WTC11 (cell line): ENCODE measurements around the gene TRIP13. TPM values are rescaled to one million over a fixed set of nuclear protein-coding genes. Genes with fewer than 3 reads are reported as not detected.

Source experiments
- ATAC-seq: fragments of 200-7000 bp; cut with Tn5 transposase; 2 replicates; pipeline ENCODE4 v1.10.0; 2021; ENCODE audit warnings: mild to moderate bottlenecking, moderate library complexity
- CTCF ChIA-PET: fragments of 300-600 bp; sonication (Branson Sonifier 250); formaldehyde crosslinking; loops from one replicate; lab custom pipeline; 2021; ENCODE audit warnings: antibody characterized with exemption; lab: Charles Lee
- POLR2A ChIA-PET: fragments of 350-600 bp; sonication (Branson Sonifier 250); formaldehyde crosslinking; loops from one replicate; lab custom pipeline; 2021; ENCODE audit warnings: antibody characterized with exemption; lab: Charles Lee
- DNase-seq: peaks from one replicate; pipeline ENCODE4 v3.0.0; 2021; ENCODE audit warnings: low spot score
- H3K27ac Mint-ChIP-seq: 2 replicates; pipeline ENCODE4 v1.8.0; 2021; ENCODE audit warnings: mixed read lengths
- H3K27me3 Mint-ChIP-seq: 2 replicates; pipeline ENCODE4 v1.8.0; 2021; ENCODE audit warnings: low read depth, mild to moderate bottlenecking, moderate library complexity, mixed read lengths
- H3K36me3 Mint-ChIP-seq: 2 replicates; pipeline ENCODE4 v1.8.0; 2021; ENCODE audit warnings: mixed read lengths
- H3K4me1 Mint-ChIP-seq: 2 replicates; pipeline ENCODE4 v1.8.0; 2022; ENCODE audit warnings: mixed read lengths
- H3K4me3 Mint-ChIP-seq: 2 replicates; pipeline ENCODE4 v1.8.0; 2021; ENCODE audit warnings: mild to moderate bottlenecking, moderate library complexity, mixed read lengths
- H3K9me3 Mint-ChIP-seq: 2 replicates; pipeline ENCODE4 v1.8.0; 2021; ENCODE audit warnings: mixed read lengths
- CBFB ChIP-seq: sonication (generic); formaldehyde crosslinking; IDR thresholded peaks from 2 replicates; pipeline ENCODE4 v1.8.1; 2022; ENCODE audit warnings: mild to moderate bottlenecking, low read depth, missing genetic modification reagents
- ETV6 ChIP-seq: sonication (generic); formaldehyde crosslinking; IDR thresholded peaks from 2 replicates; pipeline ENCODE4 v1.8.1; 2022; ENCODE audit warnings: mild to moderate bottlenecking, missing genetic modification reagents
- HMGA2 ChIP-seq: fragments of 250-450 bp; sonication (Bioruptor Pico); IDR thresholded peaks from 2 replicates; pipeline ENCODE4 v1.4.0; 2021; ENCODE audit warnings: mild to moderate bottlenecking, moderate library complexity
- JAZF1 ChIP-seq: fragments of 250-450 bp; sonication (Bioruptor Pico); IDR thresholded peaks from 2 replicates; pipeline ENCODE4 v1.9.0; 2021; ENCODE audit warnings: moderate library complexity, mild to moderate bottlenecking, inconsistent platforms
- JUN ChIP-seq: sonication (generic); formaldehyde crosslinking; IDR thresholded peaks from 2 replicates; pipeline ENCODE4 v1.8.0; 2023; ENCODE audit warnings: mild to moderate bottlenecking, missing genetic modification reagents
- KAT7 ChIP-seq: sonication (generic); formaldehyde crosslinking; IDR thresholded peaks from 2 replicates; pipeline ENCODE4 v1.8.1; 2023; ENCODE audit warnings: missing genetic modification reagents, mild to moderate bottlenecking, borderline replicate concordance
- NFATC4 ChIP-seq: fragments of 250-450 bp; sonication (Bioruptor Pico); IDR thresholded peaks from 2 replicates; pipeline ENCODE4 v1.9.0; 2021; ENCODE audit warnings: mild to moderate bottlenecking
- NFE2L1 ChIP-seq: sonication (generic); formaldehyde crosslinking; IDR thresholded peaks from 2 replicates; pipeline ENCODE4 v1.8.1; 2023; ENCODE audit warnings: missing genetic modification reagents
- NR2C2 ChIP-seq: sonication (generic); formaldehyde crosslinking; IDR thresholded peaks from 2 replicates; pipeline ENCODE4 v1.8.0; 2022; ENCODE audit warnings: mild to moderate bottlenecking, missing genetic modification reagents
- NR3C1 ChIP-seq: sonication (generic); formaldehyde crosslinking; conservative IDR thresholded peaks from 2 replicates; pipeline ENCODE4 v1.8.1; 2023; ENCODE audit warnings: low read depth, mild to moderate bottlenecking, missing genetic modification reagents
- SMAD4 ChIP-seq: sonication (generic); formaldehyde crosslinking; IDR thresholded peaks from 2 replicates; pipeline ENCODE4 v1.8.0; 2022; ENCODE audit warnings: mild to moderate bottlenecking, missing genetic modification reagents
- SOX15 ChIP-seq: fragments of 250-450 bp; sonication (Bioruptor Pico); IDR thresholded peaks from 2 replicates; pipeline ENCODE4 v1.9.0; 2021; ENCODE audit warnings: mild to moderate bottlenecking
- SP1 ChIP-seq: sonication (generic); formaldehyde crosslinking; conservative IDR thresholded peaks from 2 replicates; pipeline ENCODE4 v1.8.1; 2022; ENCODE audit warnings: missing genetic modification reagents
- STAT6 ChIP-seq: sonication (generic); formaldehyde crosslinking; conservative IDR thresholded peaks from 2 replicates; pipeline ENCODE4 v1.8.1; 2023; ENCODE audit warnings: mild to moderate bottlenecking, low read depth, missing genetic modification reagents, moderate library complexity
- TCF7 ChIP-seq: sonication (generic); formaldehyde crosslinking; IDR thresholded peaks from 2 replicates; pipeline ENCODE4 v1.8.0; 2022; ENCODE audit warnings: mild to moderate bottlenecking, low read depth, missing genetic modification reagents, moderate library complexity
- ZBTB21 ChIP-seq: sonication (generic); formaldehyde crosslinking; IDR thresholded peaks from 2 replicates; pipeline ENCODE4 v1.8.1; 2023; ENCODE audit warnings: mild to moderate bottlenecking, missing genetic modification reagents, borderline replicate concordance
- ZNF219 ChIP-seq: sonication (generic); formaldehyde crosslinking; IDR thresholded peaks from 2 replicates; pipeline ENCODE4 v1.8.0; 2023; ENCODE audit warnings: missing genetic modification reagents, mild to moderate bottlenecking, borderline replicate concordance
- ZNF232 ChIP-seq: sonication (generic); formaldehyde crosslinking; IDR thresholded peaks from 2 replicates; pipeline ENCODE4 v1.8.0; 2022; ENCODE audit warnings: mild to moderate bottlenecking, missing genetic modification reagents
- ZNF423 ChIP-seq: fragments of 250-450 bp; sonication (Bioruptor Pico); IDR thresholded peaks from 2 replicates; pipeline ENCODE4 v2.1.2; 2022; ENCODE audit warnings: mild to moderate bottlenecking, moderate library complexity
- ZNF671 ChIP-seq: fragments of 250-450 bp; sonication (Bioruptor Pico); IDR thresholded peaks from 2 replicates; pipeline ENCODE4 v1.8.0; 2021; ENCODE audit warnings: mild to moderate bottlenecking
- total RNA-seq: library from RNA; stranded (reverse); gene quantifications from 3 replicates; pipeline ENCODE4 v1.2.3, GENCODE V29; 2021
- TF ChIP-seq, protein P1 (sequence below): fragments of 250-450 bp; sonication (Bioruptor Pico); IDR thresholded peaks from 2 replicates; pipeline ENCODE4 v1.9.0; 2021; ENCODE audit warnings: mild to moderate bottlenecking, borderline replicate concordance
- TF ChIP-seq, protein P2 (sequence below): sonication (generic); formaldehyde crosslinking; IDR thresholded peaks from 2 replicates; pipeline ENCODE4 v1.8.1; 2022; ENCODE audit warnings: low read depth, missing genetic modification reagents, borderline replicate concordance
- TF ChIP-seq, protein P3 (sequence below): sonication (generic); formaldehyde crosslinking; IDR thresholded peaks from 2 replicates; pipeline ENCODE4 v1.8.1; 2023; ENCODE audit warnings: mild to moderate bottlenecking, missing genetic modification reagents, moderate library complexity
- TF ChIP-seq, protein P4 (sequence below): sonication (generic); formaldehyde crosslinking; IDR thresholded peaks from 2 replicates; pipeline ENCODE4 v1.8.0; 2022; ENCODE audit warnings: mild to moderate bottlenecking, missing genetic modification reagents

The TRIP13 gene
- total RNA-seq, 1 experiment from 2014 or later, result 33.7 TPM

DNA sequence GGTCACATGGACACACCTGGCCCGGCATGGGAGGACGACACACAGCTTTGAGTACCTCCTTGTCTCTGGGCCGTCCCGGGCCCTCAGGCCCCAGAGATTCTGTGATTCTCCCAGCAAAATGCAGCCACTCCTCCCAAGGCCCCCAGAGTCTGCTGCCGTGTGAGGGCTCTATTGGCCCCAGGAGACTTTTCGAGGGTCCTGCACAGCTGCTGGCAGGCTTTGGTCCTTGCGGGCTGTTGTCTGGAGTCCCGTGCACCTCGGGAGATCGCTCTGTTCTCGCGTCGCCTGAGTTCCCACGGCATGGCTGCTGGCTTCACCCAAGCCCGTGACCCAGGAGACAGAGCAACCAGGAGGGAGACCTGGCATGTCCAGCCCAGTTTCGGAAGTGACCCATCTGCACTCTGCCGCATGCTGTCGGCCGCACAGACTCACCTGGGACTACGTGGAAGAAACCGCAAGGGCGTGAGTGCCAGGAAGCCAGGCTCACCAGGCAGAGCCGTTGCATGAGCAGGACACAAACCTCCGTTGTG, 69.1 kb downstream of the TRIP13 start:
- no peak for TF ChIP-seq ZNF232 (CRISPR knock-in tag)
- TF ChIP-seq SP1 (CRISPR knock-in tag), result no peak
- TF ChIP-seq STAT6 (CRISPR knock-in tag), result no peak
- no peak for TF ChIP-seq HMGA2 (CRISPR knock-in tag)
- no peak for TF ChIP-seq TCF7 (CRISPR knock-in tag)
- no peak for TF ChIP-seq NR2C2
- TF ChIP-seq CBFB (CRISPR knock-in tag), result no peak
- TF ChIP-seq, protein P1, sequence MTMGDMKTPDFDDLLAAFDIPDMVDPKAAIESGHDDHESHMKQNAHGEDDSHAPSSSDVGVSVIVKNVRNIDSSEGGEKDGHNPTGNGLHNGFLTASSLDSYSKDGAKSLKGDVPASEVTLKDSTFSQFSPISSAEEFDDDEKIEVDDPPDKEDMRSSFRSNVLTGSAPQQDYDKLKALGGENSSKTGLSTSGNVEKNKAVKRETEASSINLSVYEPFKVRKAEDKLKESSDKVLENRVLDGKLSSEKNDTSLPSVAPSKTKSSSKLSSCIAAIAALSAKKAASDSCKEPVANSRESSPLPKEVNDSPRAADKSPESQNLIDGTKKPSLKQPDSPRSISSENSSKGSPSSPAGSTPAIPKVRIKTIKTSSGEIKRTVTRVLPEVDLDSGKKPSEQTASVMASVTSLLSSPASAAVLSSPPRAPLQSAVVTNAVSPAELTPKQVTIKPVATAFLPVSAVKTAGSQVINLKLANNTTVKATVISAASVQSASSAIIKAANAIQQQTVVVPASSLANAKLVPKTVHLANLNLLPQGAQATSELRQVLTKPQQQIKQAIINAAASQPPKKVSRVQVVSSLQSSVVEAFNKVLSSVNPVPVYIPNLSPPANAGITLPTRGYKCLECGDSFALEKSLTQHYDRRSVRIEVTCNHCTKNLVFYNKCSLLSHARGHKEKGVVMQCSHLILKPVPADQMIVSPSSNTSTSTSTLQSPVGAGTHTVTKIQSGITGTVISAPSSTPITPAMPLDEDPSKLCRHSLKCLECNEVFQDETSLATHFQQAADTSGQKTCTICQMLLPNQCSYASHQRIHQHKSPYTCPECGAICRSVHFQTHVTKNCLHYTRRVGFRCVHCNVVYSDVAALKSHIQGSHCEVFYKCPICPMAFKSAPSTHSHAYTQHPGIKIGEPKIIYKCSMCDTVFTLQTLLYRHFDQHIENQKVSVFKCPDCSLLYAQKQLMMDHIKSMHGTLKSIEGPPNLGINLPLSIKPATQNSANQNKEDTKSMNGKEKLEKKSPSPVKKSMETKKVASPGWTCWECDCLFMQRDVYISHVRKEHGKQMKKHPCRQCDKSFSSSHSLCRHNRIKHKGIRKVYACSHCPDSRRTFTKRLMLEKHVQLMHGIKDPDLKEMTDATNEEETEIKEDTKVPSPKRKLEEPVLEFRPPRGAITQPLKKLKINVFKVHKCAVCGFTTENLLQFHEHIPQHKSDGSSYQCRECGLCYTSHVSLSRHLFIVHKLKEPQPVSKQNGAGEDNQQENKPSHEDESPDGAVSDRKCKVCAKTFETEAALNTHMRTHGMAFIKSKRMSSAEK (CRISPR knock-in tag), result no peak
- TF ChIP-seq ZNF671, result no peak
- TF ChIP-seq, protein P2, sequence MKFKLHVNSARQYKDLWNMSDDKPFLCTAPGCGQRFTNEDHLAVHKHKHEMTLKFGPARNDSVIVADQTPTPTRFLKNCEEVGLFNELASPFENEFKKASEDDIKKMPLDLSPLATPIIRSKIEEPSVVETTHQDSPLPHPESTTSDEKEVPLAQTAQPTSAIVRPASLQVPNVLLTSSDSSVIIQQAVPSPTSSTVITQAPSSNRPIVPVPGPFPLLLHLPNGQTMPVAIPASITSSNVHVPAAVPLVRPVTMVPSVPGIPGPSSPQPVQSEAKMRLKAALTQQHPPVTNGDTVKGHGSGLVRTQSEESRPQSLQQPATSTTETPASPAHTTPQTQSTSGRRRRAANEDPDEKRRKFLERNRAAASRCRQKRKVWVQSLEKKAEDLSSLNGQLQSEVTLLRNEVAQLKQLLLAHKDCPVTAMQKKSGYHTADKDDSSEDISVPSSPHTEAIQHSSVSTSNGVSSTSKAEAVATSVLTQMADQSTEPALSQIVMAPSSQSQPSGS (CRISPR knock-in tag), result no peak
- TF ChIP-seq ETV6 (CRISPR knock-in tag), result no peak
- no peak for TF ChIP-seq KAT7 (CRISPR knock-in tag)
- TF ChIP-seq ZBTB21, result no peak
- TF ChIP-seq JUN (CRISPR knock-in tag), result no peak
- no peak for TF ChIP-seq SOX15 (CRISPR knock-in tag)
- TF ChIP-seq, protein P3, sequence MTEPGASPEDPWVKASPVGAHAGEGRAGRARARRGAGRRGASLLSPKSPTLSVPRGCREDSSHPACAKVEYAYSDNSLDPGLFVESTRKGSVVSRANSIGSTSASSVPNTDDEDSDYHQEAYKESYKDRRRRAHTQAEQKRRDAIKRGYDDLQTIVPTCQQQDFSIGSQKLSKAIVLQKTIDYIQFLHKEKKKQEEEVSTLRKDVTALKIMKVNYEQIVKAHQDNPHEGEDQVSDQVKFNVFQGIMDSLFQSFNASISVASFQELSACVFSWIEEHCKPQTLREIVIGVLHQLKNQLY, result no peak
- H3K4me1 Mint-ChIP-seq, result no peaks in the 10 kb centered on the region
- no peaks in the 10 kb centered on the region for H3K9me3 Mint-ChIP-seq
- no peaks in the 10 kb centered on the region for H3K27me3 Mint-ChIP-seq
- ChIA-PET CTCF (interaction anchor here (1.0 kb wide), 1 partner anchor 21 kb away, joined by 4 read pairs; no protein-coding TSS in a partner anchor), POLR2A (no interaction called here)
- no peak for DNase-seq
- no peak for ATAC-seq
- H3K27ac Mint-ChIP-seq, result no peak overlapping the region; the same call in 1 of the 2 replicates
- H3K36me3 Mint-ChIP-seq, result no peaks in the 10 kb centered on the region
- H3K4me3 Mint-ChIP-seq, result no peak overlapping the region

DNA sequence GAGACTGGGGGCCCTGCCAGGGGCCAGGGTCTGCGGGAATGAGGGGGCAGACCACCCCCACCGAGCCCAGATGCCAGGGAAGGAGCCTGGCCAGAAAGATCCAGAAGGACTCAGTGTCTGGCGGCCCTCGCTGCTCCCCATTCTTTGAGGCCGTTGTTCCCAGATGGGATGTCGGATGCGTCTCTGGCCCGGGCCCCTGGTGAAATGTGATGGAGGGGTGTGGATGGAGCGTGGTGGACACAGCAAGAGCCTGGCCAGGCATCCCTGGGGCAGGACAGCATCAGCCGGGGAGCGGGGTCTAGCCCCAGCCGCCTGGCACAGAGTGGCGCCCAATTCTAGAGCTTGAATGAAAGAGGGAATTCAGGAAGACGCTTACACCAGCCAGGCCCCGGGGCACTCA, 69.7 kb downstream of the TRIP13 start:
- no peak for DNase-seq
- no peak for ATAC-seq
- no peaks in the 10 kb centered on the region for H3K4me1 Mint-ChIP-seq
- no peaks in the 10 kb centered on the region for H3K27me3 Mint-ChIP-seq
- H3K9me3 Mint-ChIP-seq, result no peaks in the 10 kb centered on the region
- no peak overlapping the region for H3K27ac Mint-ChIP-seq
- H3K36me3 Mint-ChIP-seq, result no peaks in the 10 kb centered on the region
- H3K4me3 Mint-ChIP-seq, result no peak overlapping the region
- CTCF ChIA-PET, result no interaction called here
- POLR2A ChIA-PET, result no interaction called here
- TF ChIP-seq, protein P4, sequence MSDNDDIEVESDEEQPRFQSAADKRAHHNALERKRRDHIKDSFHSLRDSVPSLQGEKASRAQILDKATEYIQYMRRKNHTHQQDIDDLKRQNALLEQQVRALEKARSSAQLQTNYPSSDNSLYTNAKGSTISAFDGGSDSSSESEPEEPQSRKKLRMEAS (CRISPR knock-in tag), result no peak
- TF ChIP-seq NR3C1 (CRISPR knock-in tag) (no peak), NFATC4 (no peak), NFE2L1 (CRISPR knock-in tag) (no peak), SMAD4 (CRISPR knock-in tag) (no peak), NR2C2 (no peak), ZNF423 (no peak), ZNF219 (no peak), JAZF1 (CRISPR knock-in tag) (no peak)
